Left renal pelvis (tissue), 4 donors: ENCODE data around the gene ITSN1. TPM values are rescaled to one million over a fixed set of nuclear protein-coding genes. Genes with fewer than 3 reads are reported as not detected.
A peak's percentile ranks its signal among the peaks of the same experiment; 100 is the strongest.
"Not testable (repeated sequence)": the region's sequence is repeated elsewhere in the genome, so short reads cannot be mapped to it uniquely, and the experiment has no call there.

Source experiments
- DNase-seq, 4 donors: peaks; one replicate each; pipeline ENCODE4 v3.0.0-alpha.2; 2013; ENCODE audit warnings: low read depth in 4 of 4, low spot score in 3 of 4
- polyA plus RNA-seq, 4 donors: library from polyadenylated mRNA; unstranded; fragments of 120-200 nt; gene quantifications; one replicate each; pipeline ENCODE4 v1.2.1, GENCODE V29; 2013; ENCODE audit not compliant: insufficient read length in 4 of 4

ITSN1 gene
- 10 to 100 TPM; 43.8 to 55.8 (median 49.2) TPM for polyA plus RNA-seq

DNA sequence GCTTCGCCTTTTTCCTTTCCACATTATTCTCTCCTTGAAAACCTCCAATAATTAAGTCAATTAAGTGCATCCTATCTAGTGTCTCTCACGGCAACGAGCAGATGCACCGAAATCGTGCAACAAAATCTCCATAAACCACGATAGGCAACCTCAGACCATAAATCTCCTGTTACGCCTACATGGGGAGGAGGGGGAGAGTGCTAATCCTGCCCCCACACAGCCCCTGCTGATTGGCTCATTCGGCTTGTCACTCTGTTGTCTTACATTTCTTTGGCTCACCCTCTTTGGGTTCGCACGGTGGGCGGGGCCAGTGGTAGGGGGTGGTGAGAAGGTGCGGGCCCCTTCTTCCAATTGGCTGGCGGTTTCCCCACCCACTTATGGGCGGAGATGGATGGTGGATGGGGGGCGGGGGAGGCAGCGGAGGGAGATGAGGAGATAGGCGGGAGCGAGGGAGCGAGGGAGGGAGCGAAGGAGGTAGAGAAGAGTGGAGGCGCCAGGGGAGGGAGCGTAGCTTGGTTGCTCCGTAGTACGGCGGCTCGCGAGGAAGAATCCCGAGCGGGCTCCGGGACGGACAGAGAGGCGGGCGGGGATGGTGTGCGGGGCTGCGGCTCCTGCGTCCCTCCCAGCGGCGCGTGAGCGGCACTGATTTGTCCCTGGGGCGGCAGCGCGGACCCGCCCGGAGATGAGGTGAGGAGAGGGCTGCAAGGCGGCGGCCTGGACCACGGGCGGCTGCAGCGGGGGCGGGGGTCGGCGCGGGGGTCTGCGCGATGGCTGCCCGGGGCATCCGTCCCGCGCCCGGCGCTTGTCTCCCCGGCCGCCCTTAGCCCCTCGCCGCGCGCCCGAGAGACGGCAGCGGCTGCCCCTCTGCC lies at the start of gene ITSN1:
TSS of gene ITSN1 (plus strand) at position 475 of the 869 bp plus-strand sequence. CDS start 76,328 bp downstream, outside the sequence.
- peak; percentile 99 to 100 (median 100) for DNase-seq

DNA sequence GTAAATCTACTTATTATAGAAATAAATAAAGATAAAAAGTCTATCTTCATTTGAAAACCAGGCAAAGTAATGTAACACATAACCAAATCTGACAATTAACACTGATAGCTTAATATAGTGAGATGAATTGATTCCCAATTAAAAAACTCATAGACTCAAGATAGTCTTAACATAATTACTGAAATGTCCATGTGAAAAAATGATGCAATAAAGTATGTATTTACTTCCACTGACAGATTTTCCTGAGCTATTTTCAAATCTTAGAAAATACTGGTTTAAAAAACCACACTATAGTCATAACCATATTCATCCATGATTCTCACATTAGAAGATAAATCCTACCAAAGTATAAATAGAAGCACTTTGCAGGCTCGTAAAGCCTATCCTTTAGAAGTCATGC lies 44.2 kb upstream of the ITSN1 start:
- no peak for DNase-seq

DNA sequence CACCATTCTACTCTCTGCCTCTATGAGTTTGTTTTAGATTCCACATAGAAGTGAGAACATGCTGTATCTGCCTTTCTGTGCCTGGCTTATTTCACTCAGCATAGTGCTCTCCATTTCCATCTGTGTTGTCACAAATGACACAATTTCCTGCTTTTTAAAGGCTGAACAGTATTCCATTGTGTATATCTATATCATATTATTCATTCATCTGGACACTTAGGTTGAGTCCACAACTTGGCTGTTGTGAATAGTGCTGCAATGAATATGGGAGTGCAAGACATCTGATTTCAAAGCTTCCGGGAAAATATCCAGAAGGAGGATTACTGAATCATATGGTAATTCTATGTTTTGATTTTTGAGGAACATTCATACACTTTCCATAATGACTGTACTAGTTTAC lies 33.7 kb upstream of the ITSN1 start:
- DNase-seq, result no peak

DNA sequence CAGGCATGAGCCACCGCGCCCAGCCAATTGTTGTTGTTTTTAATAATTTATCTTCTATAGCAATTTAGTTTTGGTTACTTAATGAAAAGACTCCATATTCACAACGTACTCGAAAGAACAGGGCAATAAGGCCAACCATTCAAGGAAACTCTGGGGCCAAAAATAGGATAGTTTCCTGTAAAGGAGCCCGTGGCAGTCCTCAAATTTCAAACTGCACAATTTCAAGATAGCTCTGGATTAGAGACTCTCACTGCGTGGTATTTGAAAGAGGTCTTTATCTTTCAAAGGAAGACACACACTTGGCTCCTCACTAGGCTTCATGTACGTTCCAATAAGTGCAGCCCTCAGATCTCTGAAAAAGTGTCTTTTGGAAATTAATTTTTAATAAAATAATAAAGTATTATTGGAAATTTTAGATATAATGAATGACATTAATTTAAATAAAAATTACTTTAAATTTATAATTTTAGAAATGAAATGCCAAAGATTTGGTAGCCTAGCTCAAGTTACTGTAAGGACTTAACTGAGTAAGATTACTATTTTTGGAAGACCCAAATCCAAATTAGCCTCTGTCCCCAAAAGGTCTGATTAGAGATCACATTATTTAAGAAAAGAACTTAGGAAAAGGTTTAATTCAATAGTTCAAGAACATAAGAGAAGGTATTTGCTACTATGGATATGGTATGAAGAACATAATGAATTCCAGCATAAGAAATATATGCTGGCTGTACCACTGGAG lies 31.1 kb upstream of the ITSN1 start:
- no peak for DNase-seq

DNA sequence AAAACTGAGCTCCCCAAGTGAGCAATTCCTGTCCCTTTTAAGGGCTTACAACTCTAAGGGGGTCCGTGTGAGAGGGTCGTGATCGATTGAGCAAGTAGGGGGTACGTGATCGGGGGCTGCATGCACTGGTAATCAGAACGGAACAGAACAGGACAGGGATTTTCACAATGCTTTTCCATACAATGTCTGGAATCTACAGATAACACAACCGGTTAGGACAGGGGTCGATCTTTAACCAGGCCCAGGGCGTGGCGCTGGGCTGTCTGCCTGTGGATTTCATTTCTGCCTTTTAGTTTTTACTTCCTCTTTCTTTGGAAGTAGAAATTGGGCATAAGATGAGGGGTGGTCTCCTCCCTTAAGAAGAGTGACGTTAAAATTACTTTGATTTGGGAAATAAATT lies 24.7 kb upstream of the ITSN1 start:
- not testable (repeated sequence) for DNase-seq

DNA sequence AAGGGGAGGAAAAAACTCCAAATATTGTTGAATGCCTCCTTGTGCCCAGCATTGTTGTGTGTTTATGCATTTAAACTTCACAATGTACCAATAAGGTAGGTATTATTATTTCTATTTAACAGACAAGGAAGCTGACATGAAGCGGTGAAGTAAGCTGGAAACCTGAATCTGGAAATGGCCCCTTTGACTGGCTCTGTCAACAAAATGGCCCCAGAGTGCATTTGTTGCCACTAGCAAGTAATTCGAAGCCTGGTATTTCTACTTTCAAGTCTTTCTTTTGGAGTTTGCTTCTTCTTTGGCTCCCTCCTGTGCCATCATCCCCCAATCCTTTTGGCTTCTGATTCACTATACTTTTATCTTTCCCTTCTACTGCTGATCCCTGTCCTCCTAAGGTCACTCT lies 23.9 kb upstream of the ITSN1 start:
- no peak for DNase-seq

DNA sequence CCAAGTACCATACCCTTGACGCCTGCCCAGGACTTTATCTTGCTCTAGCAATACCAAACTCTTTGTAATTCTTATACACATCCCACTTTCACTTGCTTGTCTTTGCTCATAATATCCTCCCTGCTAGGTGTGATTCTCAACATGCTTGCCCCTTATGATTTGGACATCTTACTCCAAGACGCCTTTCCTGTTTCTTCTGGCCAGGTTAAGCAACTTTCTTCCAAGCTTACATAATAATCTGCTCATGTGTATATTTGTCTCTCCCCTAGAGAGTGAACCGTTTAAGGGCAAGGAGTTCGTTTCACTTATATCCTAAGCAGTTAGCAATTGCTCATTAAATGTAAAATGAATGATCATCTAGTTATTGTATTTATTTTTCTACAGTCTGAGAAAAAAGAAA lies 22.6 kb upstream of the ITSN1 start:
- no peak for DNase-seq

DNA sequence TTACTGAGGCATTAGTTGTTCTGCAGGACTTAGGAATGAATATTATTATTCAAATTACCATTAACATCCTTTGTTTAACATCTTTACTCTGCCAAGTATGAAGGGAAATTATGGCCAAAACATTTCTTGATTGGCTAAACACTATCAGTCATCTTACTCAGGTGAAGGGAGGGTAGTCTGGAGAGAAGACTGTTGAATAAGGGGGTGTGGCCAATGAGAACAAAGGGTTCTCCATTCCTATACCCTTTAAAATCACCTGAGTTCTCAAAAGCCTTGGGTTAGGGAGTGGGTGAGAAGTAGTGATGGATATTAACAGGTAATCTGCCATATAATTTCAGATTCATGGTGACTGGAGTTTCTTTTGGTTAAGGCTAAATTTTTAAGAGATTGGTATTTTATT lies 20.0 kb upstream of the ITSN1 start:
- DNase-seq, result no peak

DNA sequence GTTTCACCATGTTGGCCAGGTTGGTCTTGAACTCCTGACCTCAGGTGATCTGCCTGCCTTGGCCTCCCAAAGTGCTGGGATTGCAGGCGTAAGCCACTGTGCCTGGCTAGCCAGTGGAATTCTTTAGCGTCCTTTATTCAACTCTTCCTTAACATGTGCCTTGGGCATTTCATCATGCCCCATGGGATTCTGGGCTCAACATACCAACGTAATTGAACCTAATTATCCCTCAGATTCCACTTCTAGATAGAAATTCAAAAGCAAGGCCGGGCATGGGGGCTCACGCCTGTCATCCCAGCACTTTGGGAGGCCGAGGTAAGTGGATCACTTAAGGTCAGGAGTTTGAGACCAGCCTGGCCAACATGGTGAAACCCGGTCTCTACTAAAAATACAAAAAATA lies 16.1 kb upstream of the ITSN1 start:
- not testable (repeated sequence) for DNase-seq

DNA sequence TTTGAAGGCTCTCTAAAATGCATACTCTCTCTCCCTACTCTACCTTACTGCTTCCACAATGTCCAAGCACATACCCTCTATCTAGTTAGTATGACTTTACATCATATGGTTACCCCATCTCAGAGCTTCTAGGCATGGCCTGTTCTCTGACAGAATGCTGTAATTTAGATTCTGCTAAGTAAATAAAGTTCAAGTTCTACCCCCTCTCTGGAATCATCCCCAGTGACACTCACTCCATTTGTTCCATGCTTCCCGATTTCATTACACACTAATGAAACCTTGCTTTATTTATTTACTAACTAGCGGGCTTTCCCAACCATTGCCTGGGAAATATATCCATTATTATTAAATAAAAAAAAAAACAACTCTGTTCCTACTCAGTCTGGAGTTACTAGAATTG lies 8.0 kb upstream of the ITSN1 start:
- DNase-seq, result no peak

DNA sequence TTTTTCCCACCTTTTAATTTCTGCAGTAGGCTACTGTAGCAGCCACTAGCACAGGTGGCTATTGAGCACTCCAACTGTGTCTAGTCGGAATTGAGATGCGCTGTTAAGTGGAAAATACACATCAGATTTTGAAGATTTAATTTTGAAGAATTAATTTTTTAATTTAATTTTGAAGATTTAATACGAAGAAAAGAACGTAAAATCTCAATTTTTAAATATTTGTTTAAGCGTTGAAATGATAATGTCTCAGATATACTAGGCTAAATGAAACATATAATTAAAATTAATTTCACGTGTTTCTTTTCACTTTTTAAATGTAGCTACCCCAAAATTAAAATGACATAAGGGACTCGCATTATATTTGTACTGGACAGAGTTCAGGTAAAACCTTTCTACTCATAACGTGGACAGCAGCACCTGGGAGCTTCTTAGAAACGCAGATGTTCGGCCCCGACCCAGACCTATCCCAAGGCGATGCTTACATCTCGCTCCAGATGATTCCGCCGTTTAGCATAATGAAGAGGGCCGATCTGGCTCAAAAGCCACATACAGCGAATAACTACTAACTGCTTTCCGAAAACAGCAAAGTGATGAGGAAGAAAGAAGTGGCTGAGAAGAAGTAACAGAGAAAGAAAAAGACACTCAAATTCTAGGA lies 1.5 kb upstream of the ITSN1 start:
- DNase-seq, result no peak

DNA sequence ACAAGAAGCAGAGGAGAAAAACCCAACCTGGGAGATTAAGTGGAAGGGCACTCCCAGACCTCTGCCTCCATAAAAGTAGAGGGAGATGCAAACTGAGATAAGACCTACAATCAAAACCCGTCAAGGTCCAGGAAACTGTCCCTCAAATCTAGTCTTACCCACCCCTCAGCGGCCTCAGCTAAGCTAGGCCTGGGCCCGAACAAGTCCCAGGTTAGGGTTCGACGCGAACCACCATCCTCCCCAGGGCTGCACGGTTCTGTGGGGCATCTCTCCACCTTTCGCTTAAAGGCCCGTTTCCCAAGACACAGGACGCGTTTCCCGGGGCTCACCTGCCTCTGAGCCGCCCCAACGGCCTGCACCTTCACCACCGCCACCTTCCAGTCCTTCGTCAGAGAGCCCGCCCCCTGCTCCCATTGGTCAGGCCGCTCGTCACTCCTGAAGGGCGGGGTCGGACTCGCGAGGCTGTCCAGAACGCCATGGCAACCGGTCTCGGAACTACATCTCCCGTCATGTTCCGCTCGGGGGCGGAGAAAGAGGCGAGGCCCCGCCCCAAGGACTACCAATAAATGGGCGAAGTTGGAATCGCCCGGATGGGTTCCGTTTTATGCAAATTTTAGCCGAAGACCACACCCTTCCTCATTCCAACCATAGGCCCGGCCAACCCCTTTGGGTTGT lies 812 bp upstream of the ITSN1 start, which contains the start of gene CRYZL1:
TSS of gene CRYZL1 (minus strand) at position 390 of the 675 bp plus-strand sequence. CDS start 10,190 bp downstream, outside the sequence.
- peak; percentile 98 to 100 (median 100) for DNase-seq

DNA sequence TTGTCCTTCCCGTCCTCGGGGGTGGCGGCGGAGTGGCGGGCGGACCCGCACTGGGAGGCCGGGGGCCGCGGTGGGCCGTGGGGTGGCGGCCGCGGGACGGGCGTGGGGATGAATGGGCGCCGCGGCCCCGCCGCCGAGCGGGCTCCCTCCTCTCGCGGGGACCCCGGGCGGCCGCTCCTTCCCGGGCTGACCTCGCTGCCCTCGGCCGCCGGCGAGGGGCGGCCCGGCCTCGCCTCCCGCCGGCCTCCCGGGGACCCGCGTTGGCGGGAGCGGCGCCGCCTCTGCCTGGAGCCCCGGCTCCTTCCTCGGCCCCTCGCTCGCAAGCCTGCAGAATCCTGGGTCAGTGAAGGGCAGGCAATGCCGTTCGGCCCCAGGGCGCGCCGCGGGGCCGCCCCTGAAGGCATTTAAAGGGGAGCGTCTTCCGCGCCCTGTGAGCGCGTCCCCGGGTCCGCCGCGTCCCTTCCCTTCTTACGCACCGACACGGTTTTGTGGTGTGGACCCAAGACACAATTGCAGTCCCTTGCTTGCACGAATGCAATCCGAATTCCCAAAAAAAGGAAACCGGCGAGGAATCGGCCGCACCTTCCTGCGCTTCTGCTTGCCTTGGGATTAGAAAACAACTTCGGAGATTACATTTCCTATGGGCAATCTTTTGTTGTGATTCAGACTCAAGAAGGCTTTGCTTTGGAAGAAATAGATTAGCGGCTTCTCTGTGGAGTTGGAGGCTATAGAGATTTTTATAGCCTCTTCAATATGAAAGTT lies 776 bp downstream of the ITSN1 start:
- no peak for DNase-seq

DNA sequence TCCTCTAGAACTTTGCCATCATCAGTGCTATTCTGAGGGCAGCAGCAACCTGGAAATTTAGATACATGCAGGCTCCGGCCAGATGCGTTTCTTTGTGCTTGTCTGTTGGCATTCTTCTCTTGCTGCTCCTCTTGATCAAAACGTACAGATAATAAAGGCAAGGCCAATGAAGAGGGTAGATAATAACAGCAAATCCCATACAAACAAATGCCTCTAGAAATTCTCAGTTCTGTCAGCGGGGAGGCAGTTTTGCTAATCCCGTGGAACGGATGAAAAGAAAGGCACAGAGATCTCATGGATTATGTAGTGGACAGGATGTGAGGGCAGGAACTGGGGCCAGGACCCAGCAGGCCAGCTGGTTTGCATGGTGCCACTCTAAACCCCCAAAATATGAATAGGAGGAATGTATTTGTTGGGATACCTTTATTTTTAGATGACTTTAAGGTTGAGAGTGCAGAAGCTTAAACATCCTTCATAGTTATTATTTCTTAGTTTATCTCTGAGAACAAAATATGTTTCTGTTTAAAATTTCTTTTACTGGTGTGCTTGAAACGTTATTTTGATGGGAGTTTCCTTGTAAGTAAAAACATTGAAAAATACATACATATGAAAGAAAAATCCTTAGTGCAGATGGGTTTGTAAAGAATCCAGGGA lies 1.5 kb downstream of the ITSN1 start:
- DNase-seq, result no peak

DNA sequence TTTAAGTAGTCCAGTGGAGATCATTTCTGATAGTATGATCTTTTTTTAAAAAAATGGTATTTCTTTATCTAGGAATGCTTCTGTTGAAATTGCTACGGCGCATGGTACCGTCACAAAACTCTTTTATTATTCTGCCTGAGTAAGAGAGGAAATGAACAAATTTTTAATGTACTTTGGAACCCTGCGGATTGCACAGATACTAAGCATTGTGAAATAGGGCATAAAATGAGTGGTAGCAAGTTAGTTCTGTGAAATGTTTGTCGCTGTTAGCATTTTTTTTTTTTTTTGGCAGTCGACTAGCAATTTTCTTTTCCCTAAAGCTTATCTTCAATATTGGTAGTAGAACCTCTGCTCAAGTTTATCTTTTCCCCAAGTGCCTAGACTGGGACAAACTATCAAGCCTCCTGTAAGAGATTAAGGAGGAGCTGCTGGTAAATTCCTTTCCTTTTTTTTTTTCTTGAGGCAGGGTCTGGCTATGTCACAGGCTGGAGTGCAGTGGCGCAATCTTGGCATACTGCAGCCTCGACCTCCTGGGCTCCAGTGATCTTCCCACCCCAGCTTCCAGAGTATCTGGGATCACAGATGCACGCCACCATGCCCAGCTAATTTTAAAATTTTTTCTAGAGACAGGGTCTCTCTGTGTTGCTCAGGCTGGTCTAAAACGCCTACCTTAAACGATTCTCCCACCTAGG lies 2.2 kb downstream of the ITSN1 start:
- DNase-seq, result no peak

DNA sequence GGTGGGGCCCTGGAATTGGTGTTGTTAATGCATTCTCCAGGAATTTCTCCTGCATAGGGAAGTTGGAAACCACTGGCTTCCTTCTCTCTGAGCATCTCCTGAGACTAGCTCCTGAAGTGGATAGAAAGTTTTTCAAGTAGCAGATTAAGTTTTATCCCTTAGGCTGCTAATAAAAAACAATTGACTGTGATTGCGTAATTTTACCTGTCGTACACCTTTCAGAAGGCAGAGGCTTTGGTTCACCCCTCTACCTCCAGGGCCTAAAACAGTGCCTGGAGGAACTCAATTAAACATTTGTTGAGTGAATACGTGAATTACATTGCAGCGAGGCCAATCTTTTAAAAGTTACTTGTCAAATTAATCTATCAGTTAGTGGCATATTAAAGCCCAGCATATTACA lies 3.4 kb downstream of the ITSN1 start:
- DNase-seq, result no peak

DNA sequence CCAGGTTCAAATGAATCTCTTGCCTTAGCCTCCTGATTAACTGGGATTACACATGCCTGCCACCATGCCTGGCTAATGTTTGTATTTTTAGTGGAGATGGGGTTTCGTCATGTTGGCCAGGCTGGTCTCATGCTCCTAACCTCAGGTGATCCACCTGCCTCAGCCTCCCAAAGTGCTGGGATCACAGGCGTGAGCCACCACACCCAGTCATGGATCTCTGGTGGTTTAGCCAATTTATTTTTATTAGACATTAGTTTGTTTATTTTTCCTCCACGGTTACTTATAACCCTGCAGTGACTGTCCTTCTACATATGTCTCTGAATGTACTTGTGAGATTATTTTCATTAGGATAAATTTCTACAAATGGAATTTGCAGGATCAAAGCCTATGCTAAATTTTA lies 5.3 kb downstream of the ITSN1 start:
- DNase-seq, result no peak

DNA sequence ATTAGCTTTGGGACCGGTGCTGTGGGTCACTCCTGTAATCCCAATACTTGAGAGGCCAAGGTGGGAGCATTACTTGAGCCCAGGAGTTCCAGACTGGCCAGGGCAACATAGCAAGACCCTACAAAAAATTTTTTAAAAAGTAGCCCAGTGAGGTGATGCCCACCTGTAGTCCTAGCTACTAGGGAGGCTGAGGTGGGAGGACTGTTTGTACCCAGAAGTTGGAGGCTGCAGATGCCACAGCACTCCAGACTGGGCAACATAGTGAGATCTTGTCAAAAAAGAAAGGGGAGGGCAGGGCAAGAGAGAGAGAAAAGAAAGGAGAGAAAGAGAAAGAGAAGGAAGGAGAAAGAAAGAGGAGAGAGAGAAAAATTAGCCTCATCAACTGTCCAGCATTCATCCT lies 6.3 kb downstream of the ITSN1 start:
- DNase-seq, result no peak

DNA sequence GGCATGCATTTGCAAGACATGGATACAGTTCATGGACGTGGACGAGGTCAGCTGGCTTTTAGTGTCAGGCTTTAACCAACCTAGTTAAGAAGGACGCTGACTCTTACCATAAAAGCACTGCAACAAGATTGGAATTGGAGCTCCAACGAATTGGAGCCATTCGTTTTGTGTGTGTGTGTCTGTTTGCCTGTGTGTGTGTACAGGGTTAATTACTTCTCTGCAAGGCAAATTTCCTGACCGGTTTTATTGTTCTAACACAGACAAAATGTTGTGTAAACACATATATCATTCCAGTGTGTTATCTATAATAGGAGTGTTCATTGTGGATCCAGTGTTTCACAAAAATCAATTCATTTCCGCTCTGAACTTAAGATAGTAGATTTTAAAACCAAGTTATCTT lies 7.9 kb downstream of the ITSN1 start:
- DNase-seq, result no peak
